Measurements from ENCODE around the gene NCK1. TPM values are rescaled to one million over a fixed set of nuclear protein-coding genes. Genes with fewer than 3 reads are reported as not detected.

Gene NCK1
- total RNA-seq, 1 donor from 2014 or later, result 22.1 TPM

Other genes starting within 250 kb of the NCK1 start
- gene STAG1, start 109.8 kb upstream of the NCK1 start, total RNA-seq, result 24.0 TPM
- 4.7 TPM for gene SLC35G2, start 43.1 kb upstream of the NCK1 start, total RNA-seq
- gene IL20RB, start 95.8 kb downstream of the NCK1 start, total RNA-seq, result 0.70 TPM

Measured in cardiac septum (tissue), 1 donor.